NT2/D1 (cell line): ENCODE data around the gene MAPK6.

Experiments
- DNase-seq: peaks from one replicate; pipeline ENCODE4 v3.0.0-alpha.2; 2011; ENCODE audit warnings: low read depth, low spot score
- H3K27me3 ChIP-seq: 2 replicates; pipeline ENCODE4 v1.6.0; 2011; ENCODE audit warnings: mild to moderate bottlenecking; ENCODE audit not compliant: insufficient read length, insufficient read depth
- H3K36me3 ChIP-seq: 2 replicates; pipeline ENCODE4 v1.6.1; 2011; ENCODE audit warnings: mild to moderate bottlenecking, low read length, mixed read lengths; ENCODE audit not compliant: insufficient read depth, insufficient read length
- H3K4me1 ChIP-seq: 2 replicates; pipeline ENCODE4 v1.5.1; 2011; ENCODE audit not compliant: insufficient read depth, insufficient read length
- H3K4me3 ChIP-seq: 2 replicates; pipeline ENCODE4 v1.5.1; 2011; ENCODE audit warnings: low read depth; ENCODE audit not compliant: insufficient read length
- H3K9ac ChIP-seq: 2 replicates; pipeline ENCODE4 v1.6.0; 2011; ENCODE audit warnings: low read depth; ENCODE audit not compliant: insufficient read length
- H3K9me3 ChIP-seq: 2 replicates; pipeline ENCODE4 v1.5.1; 2011; ENCODE audit warnings: mild to moderate bottlenecking, low read length; ENCODE audit not compliant: insufficient read depth
- SUZ12 ChIP-seq: IDR thresholded peaks from 2 replicates; pipeline ENCODE4 v1.6.1; 2011; ENCODE audit not compliant: insufficient read length, insufficient read depth; ENCODE audit errors: extremely low read depth
- YY1 ChIP-seq: IDR thresholded peaks from 2 replicates; pipeline ENCODE4 v1.6.1; 2011; ENCODE audit not compliant: insufficient read length, insufficient read depth
- ZNF274 ChIP-seq: IDR thresholded peaks from 2 replicates; pipeline ENCODE4 v1.6.1; 2011; ENCODE audit warnings: mild to moderate bottlenecking, low read depth, low read length

The MAPK6 gene

DNA sequence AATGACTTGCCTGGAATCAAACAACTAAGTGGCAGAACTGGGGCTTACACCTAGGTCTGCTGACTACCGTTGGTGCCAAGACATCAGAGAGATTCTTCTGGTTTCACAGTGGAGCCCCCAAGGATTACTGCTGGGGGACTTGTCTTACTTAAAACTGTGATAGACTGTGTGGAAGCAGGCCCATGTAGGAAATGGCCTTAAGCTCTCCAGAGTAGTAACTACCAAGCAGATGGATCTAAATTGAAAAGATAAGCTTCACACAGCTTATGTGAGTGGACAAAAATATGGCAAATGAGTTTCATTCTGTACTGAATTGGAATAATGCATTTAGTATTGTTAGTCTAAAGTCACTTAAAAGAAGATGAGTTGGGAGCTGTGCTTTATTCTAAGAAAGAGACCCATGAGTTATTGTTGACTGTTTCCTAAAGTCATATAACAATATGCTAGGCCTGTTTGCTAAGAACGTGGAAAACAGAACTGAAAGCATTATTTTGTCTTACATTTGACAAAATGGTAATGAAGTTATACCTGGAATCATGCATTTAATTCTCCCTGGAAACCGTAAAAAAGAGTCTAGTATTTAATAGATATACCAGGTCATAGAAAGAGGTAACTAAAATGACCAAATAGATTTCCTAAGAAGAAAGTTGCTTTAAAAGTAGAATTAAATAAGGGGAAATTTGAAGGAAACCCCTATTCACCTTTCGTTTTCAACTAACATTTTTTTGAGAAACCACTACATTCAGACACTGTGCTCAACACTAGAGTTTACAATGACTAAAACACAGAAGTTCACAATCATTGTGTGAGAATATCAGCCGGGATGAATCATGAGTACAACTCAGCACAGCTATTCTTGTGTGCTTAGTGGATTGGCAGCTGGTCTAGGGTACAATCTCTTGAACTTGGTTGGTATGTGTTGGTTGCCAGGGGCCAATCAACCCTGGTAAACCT lies 13.0 kb upstream of the MAPK6 start:
- TF ChIP-seq SUZ12 (no peak), ZNF274 (no peak), YY1 (no peak)

GRCh38 chr15:52006702-52007340 lies 12.2 kb upstream of the MAPK6 start:
- H3K9me3 ChIP-seq: no peaks in the 10 kb centered on the region
- H3K4me3 ChIP-seq: no peak overlapping the region
- DNase-seq: no peak
- no peaks in the 10 kb centered on the region for H3K36me3 ChIP-seq
- H3K9ac ChIP-seq: no peak overlapping the region
- no peak for TF ChIP-seq ZNF274
- no peaks in the 10 kb centered on the region for H3K4me1 ChIP-seq
- no peaks in the 10 kb centered on the region for H3K27me3 ChIP-seq

More for the DNA sequence above, 13.0 kb upstream of the MAPK6 start:
- H3K9ac ChIP-seq: no peak overlapping the region
- H3K27me3 ChIP-seq: no peaks in the 10 kb centered on the region
- H3K4me1 ChIP-seq: no peaks in the 10 kb centered on the region
- no peaks in the 10 kb centered on the region for H3K36me3 ChIP-seq
- no peak for DNase-seq
- H3K9me3 ChIP-seq: no peaks in the 10 kb centered on the region
- no peak overlapping the region for H3K4me3 ChIP-seq

DNA sequence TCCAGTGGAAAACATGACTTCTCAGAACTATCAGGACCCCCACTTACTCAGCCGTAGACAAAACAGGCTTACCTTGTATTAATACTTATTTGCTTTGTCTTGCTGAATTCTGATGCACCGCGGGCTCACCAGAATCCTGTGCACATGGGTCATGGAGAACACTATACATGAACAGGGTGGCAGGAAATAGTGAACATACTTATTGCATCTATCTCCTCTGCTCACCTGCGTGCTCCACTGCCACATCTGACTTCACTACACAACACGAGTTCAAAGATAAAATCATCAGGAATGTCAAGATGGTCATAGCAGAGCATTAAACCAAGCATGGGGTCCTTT lies 10.7 kb upstream of the MAPK6 start:
- H3K36me3 ChIP-seq: no peaks in the 10 kb centered on the region
- H3K9me3 ChIP-seq: no peaks in the 10 kb centered on the region
- DNase-seq: no peak
- no peak overlapping the region for H3K9ac ChIP-seq
- no peaks in the 10 kb centered on the region for H3K4me1 ChIP-seq
- H3K4me3 ChIP-seq: no peak overlapping the region
- TF ChIP-seq YY1: no peak
- no peak for TF ChIP-seq ZNF274
- no peak for TF ChIP-seq SUZ12
- no peaks in the 10 kb centered on the region for H3K27me3 ChIP-seq

DNA sequence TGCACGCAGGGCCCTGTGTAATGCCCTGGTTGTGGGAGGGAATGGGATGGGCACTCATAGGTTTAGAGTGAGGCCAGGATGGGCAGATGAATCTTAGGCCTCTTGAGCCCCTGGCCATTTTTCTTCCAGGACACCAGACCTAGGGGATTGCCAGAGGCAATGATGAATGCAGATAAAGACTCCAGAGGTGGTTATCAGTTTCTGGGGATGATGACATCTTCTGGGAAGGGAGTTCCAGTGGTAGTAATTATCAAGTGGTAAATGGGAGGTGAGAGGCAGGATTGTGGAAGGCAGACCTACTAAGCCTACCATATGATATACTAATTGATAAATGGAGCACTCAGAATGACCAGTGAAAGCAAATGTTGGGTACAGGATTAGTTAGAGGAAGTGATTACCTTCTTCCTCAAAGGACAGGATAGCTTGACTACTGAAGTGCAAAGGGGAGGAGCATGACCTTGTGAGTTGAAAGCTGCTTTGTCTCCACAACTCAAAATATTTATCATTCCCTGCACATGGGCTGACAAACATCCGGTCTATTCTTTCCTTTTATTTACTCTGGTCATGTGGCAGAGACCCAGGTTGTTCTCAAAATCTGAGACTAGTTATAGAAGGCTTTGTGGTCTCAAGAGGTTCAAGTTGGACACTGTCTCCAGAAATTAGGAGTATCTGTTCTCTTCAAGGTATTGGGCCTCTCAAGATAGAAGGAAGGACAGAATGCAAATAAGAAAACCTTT lies 10.2 kb upstream of the MAPK6 start:
- H3K27me3 ChIP-seq: no peaks in the 10 kb centered on the region
- TF ChIP-seq SUZ12: no peak
- no peak for TF ChIP-seq YY1
- no peak for TF ChIP-seq ZNF274
- no peak overlapping the region for H3K9ac ChIP-seq
- no peaks in the 10 kb centered on the region for H3K36me3 ChIP-seq
- no peaks in the 10 kb centered on the region for H3K9me3 ChIP-seq
- no peak overlapping the region for H3K4me3 ChIP-seq
- H3K4me1 ChIP-seq: no peaks in the 10 kb centered on the region
- no peak for DNase-seq

DNA sequence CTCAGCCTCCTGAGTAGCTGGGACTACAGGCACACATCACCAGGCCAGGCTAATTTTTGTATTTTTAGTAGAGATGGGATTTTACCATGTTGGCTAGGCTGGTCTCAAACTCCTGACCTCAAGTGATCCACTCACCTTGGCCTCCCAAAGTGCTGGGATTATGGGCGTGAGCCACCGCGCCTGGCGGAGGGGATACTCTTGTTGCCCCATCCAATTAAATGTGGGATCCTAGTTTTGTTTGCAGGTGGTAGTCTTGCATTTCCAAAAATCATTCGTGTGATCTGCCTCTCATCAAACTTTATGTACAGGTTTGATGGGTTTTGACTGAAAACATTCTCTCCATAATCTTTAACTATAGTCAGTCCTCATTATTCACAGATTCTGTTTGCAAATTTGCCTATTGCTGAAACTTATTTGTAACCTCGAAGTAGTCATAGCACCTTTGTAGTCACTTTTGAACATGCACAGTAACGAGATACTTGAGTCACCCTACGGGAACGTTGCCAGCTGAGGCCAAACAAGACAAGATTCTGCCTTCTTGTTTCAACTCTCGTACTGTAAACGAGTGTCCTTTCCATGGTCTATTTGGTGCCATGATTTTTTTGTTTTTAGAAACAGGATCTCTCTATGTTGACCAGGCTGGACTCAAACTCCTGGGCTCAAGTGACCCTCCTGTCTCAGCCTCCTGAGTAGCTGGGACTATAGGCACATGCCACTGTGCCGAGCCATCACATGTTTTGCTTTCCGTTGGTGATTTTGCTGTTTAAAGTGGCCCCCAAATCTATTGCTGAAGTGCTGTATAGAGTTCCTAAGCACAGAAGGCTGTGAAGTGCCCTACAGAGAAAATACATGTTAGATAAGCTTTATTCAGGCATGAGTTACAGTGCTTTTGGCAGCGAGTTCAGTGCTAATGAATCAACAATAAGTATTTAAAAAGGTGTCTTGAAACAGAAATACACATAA lies 8.1 kb upstream of the MAPK6 start:
- no peak overlapping the region for H3K4me3 ChIP-seq
- H3K36me3 ChIP-seq: no peaks in the 10 kb centered on the region
- H3K27me3 ChIP-seq: no peaks in the 10 kb centered on the region
- H3K9me3 ChIP-seq: no peaks in the 10 kb centered on the region
- no peaks in the 10 kb centered on the region for H3K4me1 ChIP-seq
- H3K9ac ChIP-seq: no peak overlapping the region
- DNase-seq: no peak
- TF ChIP-seq YY1 (no peak), ZNF274 (no peak), SUZ12 (no peak)

GRCh38 chr15:52011711-52012144 lies 7.3 kb upstream of the MAPK6 start:
- Histone ChIP-seq H3K9ac (no peak overlapping the region), H3K4me1 (no peaks in the 10 kb centered on the region), H3K27me3 (no peaks in the 10 kb centered on the region), H3K36me3 (no peaks in the 10 kb centered on the region), H3K9me3 (no peaks in the 10 kb centered on the region), H3K4me3 (no peak overlapping the region)
- TF ChIP-seq YY1 (no peak), ZNF274 (no peak)
- no peak for DNase-seq
